Measurements from ENCODE around the gene EXOSC5.
A peak's percentile ranks its signal among the peaks of the same experiment; 100 is the strongest.
"Not testable (repeated sequence)": the region's sequence is repeated elsewhere in the genome, so short reads cannot be mapped to it uniquely, and the experiment has no call there.

The EXOSC5 gene

DNA sequence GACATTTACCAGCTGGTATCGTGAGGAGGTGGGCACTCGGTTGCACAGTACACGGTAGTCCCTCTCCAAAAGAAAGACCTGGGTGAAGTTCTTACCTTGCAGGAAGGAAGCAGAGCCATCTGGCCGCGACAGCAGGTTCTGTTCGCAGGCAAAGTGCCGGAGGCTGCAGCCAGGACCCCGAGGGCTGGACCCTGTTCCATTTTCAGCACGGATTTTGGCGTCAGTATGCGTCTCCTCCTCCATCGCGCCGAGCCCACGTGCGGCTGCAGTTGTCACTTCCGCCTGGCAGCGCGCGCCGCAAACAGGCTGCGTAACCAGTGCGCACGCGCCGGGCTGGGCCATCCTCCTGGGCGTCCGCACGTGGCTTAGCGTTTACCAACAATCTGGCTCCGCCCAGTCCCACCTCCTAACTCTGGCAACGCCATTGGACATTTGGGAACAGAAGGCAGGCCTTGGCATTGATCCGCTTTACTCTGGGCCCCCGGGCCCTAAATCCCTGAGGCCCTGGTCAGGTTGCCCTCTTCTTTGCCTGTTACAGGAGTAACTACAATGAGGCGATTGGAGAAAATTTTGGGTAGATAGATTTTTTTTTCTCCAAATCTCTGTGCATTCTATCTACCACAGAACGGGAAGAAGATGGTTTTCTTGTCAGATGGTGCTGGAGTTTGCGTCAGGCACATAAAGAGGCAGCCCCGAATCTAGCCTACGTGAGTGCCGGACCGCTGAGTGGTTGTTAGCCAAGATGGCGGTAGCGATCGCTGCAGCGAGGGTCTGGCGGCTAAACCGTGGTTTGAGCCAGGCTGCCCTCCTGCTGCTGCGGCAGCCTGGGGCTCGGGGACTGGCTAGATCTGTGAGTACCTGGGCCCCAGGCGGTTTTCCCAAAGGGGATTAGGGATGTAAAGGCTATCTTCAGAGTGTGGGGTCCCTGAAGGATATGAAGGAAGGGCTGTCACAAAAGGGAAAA lies at the start of gene EXOSC5, which contains the start of gene BCKDHA:
Gene EXOSC5 (minus strand): TSS at position 274 of the 964 bp plus-strand sequence. CDS start 31 bp downstream, at position 243.
Gene BCKDHA (plus strand): TSS at position 733 of the 964 bp plus-strand sequence. CDS start 10 bp downstream, at position 743.
- peak; percentile 99 for DNase-seq (ENCODE audit: low spot score)

GRCh38 chr19:41445575-41445974 lies 48.4 kb upstream of the EXOSC5 start:
- DNase-seq (ENCODE audit: low spot score): no peak

GRCh38 chr19:41443813-41444455 lies 46.8 kb upstream of the EXOSC5 start:
- DNase-seq (ENCODE audit: low spot score): no peak

- no peak for DNase-seq (ENCODE audit: low spot score)
Observed at GRCh38 chr19:41442473-41443355, 45.6 kb upstream of the EXOSC5 start, which contains the start of gene ERICH4. ERICH4 (plus strand) TSS chr19:41443156; CDS start chr19:41443170, 14 bp downstream.

GRCh38 chr19:41441321-41441945 lies 44.3 kb upstream of the EXOSC5 start:
- DNase-seq (ENCODE audit: low spot score): no peak

DNA sequence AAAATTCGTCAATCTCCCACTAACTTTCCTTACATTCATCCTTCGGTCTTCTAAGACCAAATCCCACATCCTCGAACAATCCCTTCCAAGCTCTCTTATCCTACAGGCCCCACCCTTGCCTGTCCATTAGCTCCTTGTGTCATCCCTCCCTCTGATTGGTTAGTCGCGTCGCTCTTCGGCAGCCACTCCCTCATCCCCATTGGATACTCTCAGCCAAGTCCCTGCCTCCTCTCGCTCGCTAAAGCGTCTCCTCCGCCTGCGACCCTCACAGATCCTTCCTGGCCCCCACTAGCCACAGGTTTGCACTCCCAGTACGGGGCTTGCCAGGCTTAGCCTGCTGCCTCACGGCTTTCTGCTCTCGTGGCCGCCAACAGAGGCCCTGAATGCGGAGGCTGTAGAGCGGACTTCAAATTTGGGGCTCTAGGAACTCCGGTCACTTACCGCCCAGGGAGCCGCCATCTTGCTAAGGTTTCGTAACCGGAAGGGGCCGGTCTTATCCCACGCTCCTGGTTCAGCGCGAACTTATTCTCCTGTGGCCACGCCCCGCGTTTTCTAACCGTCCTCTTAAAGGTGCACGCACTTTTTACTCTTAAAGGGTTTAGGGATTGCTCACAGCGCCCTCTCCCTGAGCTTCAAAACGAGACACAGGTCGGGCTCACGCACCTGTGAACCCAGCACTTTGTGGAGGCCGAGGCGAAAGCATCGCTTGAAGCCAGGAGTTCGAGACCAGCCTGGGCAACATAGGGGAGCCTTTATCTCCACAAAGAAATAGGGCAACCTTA lies 42.5 kb upstream of the EXOSC5 start, which contains the start of gene DMAC2:
Gene DMAC2 (minus strand): TSS at position 472 of the 782 bp plus-strand sequence. CDS start 13 bp downstream, at position 459.
- DNase-seq (ENCODE audit: low spot score): peak; percentile 98

- no peak for DNase-seq (ENCODE audit: low spot score)
Observed at GRCh38 chr19:41437944-41438574, 40.9 kb upstream of the EXOSC5 start.

GRCh38 chr19:41436674-41436951 lies 39.5 kb upstream of the EXOSC5 start:
- no peak for DNase-seq (ENCODE audit: low spot score)

GRCh38 chr19:41435936-41436673 lies 38.9 kb upstream of the EXOSC5 start:
- no peak for DNase-seq (ENCODE audit: low spot score)

GRCh38 chr19:41435376-41435775 lies 38.2 kb upstream of the EXOSC5 start:
- DNase-seq (ENCODE audit: low spot score): not testable (repeated sequence)

- no peak for DNase-seq (ENCODE audit: low spot score)
Observed at GRCh38 chr19:41434450-41434849, 37.3 kb upstream of the EXOSC5 start.

DNA sequence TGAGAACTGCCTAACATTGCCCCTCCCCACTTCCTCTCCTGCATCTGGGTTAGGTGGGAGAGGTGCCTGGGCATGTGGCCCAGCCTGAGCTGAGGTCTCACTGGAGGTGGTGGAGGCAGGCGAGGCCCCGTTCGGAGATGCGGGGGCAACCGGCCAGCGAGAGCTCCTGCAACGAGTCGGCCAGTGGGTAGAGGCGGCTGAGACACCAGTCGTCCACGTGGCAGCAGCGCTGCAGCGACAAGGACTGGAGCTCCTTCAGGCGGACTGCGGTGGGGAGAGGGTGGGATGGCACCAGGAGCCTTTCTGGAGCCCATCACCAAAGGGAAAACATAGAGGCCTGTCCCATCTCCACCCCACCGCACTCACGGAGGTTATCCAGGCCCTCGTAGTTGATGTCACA lies 36.0 kb upstream of the EXOSC5 start:
- no peak for DNase-seq (ENCODE audit: low spot score)

GRCh38 chr19:41431426-41432386 lies 34.5 kb upstream of the EXOSC5 start:
- DNase-seq (ENCODE audit: low spot score): peak; percentile 50

- DNase-seq (ENCODE audit: low spot score): no peak
Observed at GRCh38 chr19:41430922-41431321, 33.8 kb upstream of the EXOSC5 start.

DNA sequence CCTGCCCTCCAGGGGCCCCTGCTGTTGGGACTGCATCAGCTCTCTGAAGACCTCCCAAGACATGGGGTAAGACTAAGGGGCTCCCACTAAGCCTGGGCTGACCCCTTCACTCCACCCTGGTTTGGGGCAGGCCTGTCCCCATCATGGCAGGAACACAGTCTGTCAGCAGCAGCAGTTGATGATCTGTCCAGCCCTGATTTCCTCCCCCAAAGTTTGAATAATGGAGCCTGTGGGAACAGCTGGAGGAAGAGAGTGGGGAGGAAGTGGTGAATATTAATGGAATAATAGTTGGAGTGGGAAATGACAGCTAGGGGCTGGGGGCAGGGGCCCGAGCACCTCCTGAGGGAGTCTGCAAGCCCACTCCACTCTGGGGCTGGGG lies 31.3 kb upstream of the EXOSC5 start:
- no peak for DNase-seq (ENCODE audit: low spot score)

- peak; percentile 65 for DNase-seq (ENCODE audit: low spot score)
Observed at GRCh38 chr19:41427647-41428480, 30.7 kb upstream of the EXOSC5 start.

DNA sequence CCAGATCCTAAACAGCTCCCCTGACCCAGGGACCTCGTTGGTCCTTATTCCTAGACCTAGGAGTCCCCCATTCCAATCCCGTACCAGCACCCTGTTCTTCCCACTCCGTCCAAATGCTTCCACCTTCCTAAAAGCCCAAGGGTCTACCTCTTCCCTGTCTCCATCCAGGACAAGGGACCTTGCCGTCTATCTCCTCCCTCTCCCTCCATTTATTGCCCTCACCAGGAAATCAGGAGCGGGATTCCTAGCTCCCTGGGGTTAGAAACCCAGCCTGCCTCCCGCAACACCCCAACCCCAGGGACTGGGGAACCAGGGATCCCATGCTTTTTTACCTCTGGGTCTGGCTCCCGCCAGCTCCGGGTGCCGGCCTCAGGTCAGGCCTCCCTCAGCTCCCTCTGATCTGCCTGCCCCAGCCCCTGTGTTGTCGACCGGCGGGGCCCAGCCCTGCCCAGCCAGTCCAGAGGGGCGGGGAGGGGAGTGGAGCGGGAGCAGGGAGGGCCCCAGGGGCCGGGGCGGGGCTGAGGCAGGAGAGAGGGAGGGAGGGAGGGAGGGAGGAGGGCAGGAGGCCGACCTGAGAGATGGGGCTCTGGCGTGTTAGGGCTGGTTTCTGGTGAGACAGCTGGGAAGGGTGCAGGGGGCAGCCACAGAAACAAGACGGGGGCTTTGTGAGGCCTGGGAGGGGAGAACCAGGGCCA lies 29.9 kb upstream of the EXOSC5 start, which contains the start of gene B3GNT8:
Gene B3GNT8 (minus strand): TSS at position 423 of the 695 bp plus-strand sequence. CDS start 596 bp downstream, outside the sequence.
- peak; percentile 97 for DNase-seq (ENCODE audit: low spot score)
